Activated naive CD4-positive, alpha-beta T cell (primary cell): Measurements from ENCODE around the gene MCTP1.

Source experiments
- DNase-seq, 4 experiments: peaks; one replicate each; lab custom pipeline; 2025; lab: John Stamatoyannopoulos, UW

MCTP1 gene

DNA sequence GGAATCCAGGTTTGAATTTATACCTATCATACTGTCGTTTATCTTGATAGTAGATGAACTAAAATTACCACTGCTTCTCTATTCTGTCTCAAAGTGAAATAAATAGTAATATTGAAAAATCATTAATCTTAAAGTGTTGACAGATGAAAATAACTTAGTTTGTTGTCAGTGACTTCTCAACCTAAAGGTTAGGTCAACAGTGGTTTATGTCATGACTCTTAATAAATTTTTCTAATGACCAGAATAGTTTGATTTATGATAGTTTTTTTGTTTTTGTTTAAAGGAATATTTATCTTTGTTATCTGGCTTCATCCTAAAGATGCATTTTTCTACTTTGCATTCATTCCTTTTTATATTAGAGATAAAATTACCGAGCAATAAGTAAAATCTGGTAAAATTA, 585.3 kb downstream of the MCTP1 start:
- DNase-seq = no peak

DNA sequence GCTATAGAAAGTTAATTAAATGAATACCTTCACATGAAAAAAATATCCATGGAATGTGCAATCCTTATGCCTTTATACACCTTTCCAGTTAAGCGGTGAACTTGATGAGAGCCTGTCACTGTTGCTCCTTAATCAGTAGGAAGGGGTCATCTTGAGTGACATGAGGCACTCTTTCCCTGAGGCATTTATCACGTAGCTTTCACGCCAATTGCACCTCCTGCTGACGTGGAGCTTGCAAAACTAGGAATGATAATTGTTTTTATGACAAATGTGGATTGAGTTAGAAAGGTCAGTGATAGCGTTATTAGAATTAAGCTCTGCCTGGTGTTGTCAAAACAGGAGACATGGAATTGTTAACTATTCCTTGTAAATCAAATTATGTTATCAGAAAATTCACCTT, 586.7 kb downstream of the MCTP1 start:
- DNase-seq = no peak

DNA sequence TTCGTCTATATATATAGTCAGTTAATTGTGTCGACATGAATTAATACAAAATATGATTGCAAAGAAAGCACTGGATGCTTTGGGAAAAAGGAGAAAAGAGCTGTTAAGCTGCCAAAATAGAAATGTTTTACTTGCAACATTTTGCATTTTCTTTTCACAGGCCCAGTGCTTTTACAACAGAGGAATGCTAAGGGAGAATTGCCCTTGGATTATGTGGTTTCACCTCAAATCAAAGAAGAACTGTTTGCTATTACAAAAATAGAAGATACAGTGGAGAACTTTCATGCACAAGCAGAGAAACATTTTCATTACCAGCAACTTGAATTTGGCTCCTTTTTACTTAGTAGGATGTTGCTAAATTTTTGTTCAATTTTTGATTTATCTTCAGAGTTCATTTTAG, 590.2 kb downstream of the MCTP1 start:
- DNase-seq = no peak

DNA sequence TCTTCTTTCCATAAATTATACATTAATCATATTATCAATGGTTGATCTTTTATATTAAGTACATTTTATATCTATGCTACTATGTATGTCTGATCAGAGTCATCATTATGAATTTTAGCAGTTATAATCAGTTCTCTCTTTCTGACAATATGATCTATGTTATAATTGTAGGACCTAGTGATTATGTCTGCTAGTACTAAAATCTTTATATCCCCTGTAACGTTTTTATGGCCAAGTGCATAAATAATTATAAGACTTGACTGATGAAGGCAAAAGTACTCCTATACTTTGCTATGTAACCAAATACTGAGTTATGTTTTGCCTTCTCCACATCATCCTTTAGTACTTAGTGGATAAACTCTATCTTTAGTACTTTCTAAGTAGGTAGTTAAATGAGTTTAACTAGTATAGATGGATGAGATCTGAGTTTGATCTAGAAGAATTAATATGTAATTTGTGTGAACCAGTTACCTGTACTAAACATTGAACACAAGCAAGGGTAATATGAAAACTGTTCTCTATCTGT, 591.0 kb downstream of the MCTP1 start:
- no peak for DNase-seq

DNA sequence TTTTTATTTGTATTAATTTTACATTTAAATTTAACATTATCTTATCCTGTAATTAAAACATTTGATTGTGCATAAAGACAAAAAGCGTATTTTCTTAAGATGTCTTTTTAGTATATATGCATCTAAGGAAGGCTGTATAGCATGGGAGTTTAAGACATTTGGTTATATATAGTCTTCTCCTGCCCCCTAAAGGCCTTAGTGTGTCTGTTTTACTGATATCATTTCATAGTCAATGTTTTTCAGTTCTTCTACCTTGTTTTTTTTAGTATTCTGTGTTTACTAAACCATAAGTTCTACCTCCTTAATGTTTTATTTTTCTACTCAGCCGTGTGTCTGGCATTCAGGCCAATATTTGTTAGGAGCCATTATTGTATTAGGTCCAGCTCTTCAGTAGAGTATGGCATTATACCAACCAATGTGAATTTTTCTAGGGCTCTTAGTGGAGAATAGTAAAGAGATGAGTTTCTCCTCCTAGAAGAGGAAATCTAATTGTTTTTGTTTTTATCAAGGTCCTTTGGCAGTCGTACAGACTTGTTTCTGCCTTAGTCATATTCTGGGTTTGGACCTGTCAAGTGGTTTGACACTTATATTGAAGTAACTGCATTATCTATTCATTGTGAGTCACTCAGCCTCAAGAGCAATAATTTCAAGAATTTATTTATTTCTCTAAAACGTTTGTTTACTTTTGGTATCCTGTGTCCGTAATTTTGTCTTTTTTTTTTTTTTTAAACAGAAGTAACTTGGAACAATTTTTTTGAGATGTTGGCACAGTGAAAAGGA, 591.7 kb downstream of the MCTP1 start:
- DNase-seq = no peak

DNA sequence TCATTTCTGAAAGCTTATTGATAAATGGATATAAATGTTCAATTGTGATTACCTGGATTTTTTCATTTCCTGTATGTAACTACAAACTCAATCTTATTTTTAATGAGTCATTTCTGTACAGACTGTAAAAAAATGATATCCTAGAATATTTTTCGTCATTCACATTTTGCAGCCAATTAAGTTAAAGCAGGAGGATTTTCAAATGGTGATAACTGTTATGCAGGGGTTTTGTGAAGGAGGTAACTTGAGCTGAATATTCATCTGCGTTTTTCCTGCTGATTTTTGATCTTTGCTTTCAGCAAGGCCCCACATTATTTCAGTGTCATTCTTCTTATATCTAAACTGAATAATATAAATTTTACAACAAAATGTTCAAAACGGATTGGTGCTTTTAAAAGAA, 592.3 kb downstream of the MCTP1 start:
- DNase-seq = no peak

DNA sequence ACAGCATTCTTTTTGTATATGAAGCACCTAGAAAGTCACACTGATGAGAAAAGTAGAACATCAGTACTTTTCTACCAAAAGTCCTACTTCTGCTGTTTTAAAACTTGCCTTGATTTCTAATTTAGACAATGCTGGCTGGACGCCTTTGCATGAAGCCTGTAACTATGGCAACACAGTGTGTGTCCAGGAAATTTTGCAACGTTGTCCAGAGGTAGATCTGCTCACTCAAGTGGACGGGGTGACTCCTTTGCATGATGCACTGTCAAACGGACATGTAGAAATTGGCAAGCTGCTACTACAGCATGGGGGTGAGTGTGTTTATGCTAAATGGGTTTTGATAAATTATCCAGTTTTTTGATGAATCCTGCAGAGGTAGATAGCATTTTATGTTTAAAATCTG, 592.9 kb downstream of the MCTP1 start:
- no peak for DNase-seq

DNA sequence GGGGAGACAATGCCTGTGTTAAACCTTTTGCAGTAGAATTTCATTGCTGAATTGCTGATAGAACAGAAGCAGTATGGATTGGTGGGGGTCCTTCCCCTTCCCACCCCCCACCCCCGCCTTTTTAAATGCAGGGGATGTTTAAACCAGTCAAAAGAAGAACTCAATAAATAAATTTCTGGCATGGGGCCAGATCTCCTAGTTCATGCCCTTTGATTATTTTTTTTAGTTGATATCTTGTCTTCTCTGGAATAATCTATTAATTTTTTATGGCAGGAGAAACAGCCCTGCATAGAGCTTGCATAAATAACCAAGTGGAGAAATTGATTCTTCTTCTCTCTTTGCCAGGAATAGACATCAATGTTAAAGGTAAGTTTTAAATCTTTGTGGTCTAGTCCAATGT, 593.6 kb downstream of the MCTP1 start:
- no peak for DNase-seq

DNA sequence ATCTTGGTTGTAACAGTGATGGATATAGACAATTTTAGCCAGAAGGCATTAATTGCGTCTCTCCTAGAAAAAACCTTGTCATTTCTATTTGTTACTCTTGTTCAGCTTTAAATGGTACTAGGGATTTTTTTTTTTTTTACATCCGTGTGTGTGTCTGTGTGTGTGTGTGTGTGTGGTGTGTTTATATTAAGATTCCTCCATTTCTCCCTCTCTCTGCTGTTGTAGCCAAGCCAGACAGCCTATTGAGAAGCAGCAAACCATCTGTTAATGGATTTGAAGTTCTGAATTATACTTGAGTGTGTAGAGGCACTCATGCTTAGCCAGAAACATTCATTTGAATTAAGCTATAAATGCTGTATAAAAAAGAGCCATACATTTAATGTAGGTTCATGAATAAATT, 594.1 kb downstream of the MCTP1 start:
- DNase-seq = no peak

DNA sequence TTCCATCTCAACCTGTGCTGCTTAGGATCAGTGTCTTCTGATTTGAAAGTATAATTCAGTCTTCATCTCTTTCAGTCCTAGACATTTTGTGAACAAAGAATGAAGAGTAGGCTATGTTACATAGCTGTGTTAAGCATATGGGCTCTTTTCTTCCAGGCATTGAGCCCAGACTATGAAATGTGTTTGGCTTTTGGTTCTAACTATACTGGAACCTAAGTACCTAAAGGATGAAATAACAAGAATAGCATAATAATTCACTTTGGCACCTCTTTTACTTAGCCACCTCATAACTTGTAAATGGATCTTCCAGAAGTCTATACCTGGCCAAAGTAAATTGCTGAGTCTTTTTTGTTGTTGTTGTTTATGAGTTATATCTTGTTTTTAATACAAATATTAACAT, 595.0 kb downstream of the MCTP1 start:
- DNase-seq = no peak

DNA sequence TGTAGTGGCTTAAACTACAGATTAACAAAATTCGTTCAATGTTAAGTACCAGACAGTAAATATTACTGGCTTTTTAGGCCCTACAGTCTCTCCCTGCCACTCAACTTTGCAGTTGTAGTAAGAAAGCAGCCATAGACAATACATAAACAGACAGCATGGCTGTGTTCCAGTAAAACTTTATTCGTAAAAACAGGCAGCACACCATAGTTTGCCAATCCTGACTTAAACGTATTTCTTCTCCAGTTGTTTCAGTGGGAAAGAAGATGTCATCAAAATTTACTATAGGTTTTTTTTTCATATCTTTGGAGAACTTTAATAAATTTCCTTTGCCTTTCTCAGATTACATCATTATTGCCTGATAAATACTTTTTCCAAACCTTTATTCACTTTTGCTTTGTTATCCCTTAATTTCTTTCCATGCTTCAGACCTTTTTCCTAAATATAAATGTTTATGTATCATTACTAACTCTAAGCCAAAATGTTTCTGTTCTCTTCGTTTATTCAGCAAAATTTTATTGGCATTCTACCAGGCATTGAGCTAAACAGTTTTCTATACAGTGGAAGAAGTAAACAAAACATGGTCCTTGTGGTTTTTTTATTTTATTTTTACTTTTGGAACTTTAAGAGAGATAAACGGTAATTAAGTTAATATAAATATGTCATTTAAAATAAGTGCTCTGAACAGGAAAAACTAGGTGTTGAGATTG, 601.9 kb downstream of the MCTP1 start:
- DNase-seq = no peak

DNA sequence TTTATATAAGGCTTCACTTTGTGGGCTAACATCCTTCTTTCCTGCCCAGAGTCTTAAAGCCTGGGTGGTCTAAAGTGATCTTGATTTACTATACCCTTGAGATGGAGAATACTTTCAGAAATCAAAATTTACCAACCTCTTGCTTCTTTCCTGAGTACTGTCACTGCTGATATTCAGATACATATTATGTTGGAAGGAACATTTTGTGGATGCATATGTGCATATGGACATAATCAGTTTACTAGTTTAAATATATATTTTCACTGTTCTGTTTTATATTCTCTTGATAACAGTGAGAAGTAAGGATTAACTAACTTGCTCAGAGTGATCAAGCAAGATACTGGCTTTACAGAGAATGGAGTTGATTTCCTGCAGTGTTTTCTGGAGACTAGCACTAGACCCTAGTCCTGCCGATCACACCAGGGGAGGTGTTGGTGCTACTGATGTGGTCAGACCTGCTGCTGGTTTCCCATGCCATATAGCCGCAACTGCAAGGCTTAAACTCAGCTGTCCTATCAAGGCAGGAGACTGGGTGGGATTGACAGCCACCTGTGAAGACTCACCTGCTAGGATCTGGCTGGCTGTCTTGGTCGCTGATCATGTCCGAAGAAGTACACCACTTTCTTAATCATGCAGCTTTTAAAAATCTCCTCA, 608.8 kb downstream of the MCTP1 start:
- no peak for DNase-seq

DNA sequence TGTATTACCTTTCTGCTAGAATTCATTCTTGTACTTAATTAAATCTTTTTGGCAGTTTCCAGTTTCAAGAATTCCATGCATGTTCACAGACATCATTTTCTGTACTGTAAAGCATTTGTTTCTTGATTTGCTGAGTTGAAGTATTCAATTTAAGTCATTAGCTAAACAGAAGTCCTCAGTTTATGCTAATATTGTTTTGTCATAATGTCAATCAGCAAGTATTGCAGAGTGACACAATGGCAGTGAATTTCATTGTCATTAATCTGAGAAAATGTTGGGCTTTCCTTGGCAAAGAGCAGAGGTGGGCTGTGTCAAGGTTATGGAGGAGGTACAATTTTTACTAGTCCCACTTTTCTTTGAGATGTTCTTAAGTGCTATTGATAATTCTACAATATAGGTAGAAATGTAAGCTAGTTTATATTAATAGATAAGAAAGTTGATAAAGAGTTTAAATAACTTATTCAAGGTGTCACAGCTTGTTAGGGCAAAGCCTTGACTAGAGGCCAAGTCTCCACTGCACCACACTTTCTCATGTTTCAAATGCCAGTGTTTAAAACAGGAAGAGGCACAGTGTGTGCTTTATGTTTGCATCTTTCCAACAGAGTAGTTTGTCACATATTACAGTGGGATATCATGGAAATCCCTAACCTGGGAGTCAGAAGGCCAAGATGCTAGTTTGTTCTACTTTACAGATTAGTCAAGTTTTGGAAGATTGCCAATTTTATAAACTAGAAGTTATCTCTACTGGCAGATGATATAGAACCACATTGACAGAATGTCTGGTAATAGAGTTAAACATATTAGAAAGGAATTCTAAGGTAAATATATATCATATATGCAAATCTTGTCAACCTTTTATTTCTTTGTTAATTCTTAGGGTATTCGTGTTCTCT, 610.2 kb downstream of the MCTP1 start:
- DNase-seq = no peak

DNA sequence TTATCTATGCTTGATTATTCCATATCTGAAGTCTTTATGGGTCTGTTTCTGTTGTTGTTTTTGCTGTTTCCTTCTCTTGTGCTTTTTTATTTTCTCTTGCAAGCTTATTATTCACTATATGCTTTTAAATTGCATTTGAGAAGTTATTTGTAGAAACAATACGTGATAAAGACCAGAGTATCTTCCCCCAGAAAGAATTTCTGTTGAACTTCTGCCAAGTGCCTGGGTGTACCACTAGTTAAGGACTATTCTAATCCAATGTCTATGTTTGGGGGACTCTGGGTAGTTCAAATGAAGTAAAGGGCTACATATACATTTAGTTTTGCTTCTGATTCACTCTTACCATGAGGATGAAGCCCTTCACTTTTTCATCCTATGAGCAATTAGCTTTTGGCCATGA, 612.1 kb downstream of the MCTP1 start:
- no peak for DNase-seq

DNA sequence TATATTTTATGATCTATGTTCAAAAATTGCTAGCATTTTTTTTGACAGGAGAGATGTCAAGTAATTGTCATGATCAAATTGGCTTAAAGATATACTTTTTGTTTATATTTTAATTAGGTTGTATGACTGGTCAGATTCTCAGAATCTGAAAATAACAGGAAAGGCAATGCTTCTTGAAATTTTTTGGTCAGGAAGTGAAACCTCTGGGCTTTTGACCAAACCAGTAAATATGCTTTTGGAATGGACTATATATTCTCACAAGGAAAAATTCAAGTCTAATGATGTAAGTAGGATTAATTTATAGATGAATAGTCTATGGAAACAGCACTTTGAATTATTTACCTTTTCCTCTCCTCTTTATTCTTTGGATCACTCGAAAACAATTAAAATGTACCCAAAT, 614.2 kb downstream of the MCTP1 start:
- no peak for DNase-seq

DNA sequence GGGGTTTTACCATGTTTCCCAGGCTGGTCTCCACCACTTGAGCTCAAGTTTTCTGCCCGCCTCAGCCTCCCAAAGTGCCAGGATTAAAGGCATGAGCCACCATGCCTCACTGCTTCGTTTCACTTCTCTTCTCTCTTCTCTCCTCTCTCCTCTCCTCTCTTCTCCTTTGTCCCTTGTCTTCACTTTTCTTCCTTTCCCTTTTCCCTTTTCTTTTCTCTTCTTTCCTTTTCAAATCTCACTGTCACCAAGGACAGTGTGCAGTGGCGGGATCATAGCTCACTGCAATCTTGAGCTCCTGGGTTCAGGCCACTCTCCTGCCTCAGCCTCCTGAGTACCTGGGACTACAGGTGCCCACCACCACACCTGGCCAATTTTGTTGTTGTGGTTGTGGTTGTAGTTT, 617.0 kb downstream of the MCTP1 start:
- no peak for DNase-seq

DNA sequence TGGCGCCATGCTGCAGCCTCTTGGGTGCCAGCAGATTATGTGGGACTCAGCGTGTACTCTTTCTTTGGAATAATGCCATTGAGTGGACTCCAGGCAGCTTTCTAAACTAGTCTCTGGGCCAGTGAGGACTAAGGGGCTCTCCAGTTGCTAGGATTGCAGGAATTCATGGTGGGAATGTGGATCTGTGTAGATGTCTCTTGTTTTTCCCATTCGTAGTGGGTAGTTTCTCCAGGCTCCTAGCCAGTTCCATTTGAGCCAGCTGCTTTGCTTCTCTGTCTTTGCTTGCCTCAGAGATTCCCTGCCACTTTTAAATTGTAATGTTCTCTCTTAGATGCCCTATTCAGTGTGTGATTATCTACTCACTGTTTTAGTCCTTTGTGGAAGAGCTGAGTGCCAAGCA, 623.8 kb downstream of the MCTP1 start:
- DNase-seq = no peak

DNA sequence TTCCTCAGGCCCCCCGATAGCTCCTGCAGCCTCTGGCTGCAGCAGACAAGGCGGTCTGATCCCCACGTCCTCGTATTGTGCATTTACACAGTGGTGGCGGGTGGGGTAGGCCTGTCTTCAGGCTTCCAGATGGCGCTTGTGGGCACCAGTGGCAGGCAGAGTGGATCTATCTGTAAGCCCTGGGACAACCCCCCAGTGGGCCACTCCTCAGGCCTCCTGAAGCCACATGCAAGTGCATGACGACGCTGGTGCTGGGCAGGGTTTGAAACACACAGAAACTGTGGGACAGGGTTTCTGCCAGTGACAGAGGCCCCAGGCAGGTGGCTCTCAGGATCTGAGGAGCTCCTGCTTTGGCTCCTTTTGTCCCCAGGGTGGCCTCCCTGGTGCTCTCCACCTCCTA, 624.4 kb downstream of the MCTP1 start:
- no peak for DNase-seq

DNA sequence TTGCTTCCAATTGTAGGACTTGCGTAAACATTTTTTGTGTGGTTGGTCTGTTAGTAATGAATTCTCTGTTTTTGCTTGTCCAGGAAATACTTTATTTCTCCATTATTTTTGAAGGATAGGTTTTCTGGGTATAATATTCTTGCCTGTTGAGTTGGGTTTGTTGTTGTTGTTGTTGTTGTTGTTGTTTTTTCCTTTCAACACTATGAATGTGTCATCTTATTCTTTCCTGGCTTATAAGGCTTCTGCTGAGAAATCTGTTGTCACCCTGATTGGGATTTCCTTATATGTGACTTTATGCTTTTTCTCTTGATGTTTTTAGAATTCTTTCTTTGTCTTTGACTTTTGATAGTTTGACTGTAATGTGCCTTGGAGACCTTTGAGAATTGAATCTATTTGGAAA, 626.6 kb downstream of the MCTP1 start:
- DNase-seq = no peak
